ENCODE results near the gene BICD1. TPM values are rescaled to one million over a fixed set of nuclear protein-coding genes. Genes with fewer than 3 reads are reported as not detected.
A peak's percentile ranks its signal among the peaks of the same experiment; 100 is the strongest.

The BICD1 gene
- total and polyA plus RNA-seq, 2 of the 13 experiments (the other 11 are each of a cell fraction or from before 2014, with no cell fraction given) = 4.5 to 5.2 TPM

DNA sequence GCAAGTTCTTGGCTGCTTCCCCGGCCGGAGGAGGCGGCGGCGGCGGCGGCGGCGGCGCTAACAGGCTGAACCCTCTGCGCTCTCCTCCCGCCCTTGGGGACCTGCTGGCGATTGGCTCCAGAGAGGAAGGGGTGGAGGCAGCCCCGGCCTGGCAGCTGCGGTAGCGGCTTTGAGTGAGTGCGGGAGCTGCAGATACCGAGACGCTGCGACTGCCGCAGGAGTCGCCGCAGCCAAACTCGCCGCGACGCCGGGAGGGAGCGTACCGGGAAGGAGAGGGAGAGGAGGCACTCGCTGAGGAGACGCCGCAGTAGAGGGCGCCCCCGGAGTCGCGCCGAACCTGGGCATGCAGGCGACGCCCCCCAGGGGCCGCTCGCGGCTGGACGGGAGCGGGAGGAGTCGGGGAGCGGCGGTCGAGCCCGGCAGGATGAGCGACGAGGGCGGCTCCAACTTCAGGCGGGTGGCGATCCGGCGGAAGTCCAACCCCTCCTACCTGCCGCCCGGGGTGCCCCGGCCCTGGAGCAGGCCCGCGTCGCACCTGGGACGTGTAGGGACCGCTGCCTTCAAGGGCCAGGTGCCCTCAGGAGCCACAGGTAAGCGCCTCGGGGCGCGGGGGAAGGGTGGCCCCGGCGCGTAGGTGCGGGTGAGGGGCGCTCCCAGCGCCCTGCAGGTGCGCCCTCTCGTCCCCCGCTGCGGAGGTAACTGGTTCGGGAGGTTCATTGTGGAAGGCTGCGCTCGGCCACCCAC, 292.9 kb downstream of the BICD1 start, which contains the start of gene FGD4 (continued):
- TF ChIP-seq, protein P1, sequence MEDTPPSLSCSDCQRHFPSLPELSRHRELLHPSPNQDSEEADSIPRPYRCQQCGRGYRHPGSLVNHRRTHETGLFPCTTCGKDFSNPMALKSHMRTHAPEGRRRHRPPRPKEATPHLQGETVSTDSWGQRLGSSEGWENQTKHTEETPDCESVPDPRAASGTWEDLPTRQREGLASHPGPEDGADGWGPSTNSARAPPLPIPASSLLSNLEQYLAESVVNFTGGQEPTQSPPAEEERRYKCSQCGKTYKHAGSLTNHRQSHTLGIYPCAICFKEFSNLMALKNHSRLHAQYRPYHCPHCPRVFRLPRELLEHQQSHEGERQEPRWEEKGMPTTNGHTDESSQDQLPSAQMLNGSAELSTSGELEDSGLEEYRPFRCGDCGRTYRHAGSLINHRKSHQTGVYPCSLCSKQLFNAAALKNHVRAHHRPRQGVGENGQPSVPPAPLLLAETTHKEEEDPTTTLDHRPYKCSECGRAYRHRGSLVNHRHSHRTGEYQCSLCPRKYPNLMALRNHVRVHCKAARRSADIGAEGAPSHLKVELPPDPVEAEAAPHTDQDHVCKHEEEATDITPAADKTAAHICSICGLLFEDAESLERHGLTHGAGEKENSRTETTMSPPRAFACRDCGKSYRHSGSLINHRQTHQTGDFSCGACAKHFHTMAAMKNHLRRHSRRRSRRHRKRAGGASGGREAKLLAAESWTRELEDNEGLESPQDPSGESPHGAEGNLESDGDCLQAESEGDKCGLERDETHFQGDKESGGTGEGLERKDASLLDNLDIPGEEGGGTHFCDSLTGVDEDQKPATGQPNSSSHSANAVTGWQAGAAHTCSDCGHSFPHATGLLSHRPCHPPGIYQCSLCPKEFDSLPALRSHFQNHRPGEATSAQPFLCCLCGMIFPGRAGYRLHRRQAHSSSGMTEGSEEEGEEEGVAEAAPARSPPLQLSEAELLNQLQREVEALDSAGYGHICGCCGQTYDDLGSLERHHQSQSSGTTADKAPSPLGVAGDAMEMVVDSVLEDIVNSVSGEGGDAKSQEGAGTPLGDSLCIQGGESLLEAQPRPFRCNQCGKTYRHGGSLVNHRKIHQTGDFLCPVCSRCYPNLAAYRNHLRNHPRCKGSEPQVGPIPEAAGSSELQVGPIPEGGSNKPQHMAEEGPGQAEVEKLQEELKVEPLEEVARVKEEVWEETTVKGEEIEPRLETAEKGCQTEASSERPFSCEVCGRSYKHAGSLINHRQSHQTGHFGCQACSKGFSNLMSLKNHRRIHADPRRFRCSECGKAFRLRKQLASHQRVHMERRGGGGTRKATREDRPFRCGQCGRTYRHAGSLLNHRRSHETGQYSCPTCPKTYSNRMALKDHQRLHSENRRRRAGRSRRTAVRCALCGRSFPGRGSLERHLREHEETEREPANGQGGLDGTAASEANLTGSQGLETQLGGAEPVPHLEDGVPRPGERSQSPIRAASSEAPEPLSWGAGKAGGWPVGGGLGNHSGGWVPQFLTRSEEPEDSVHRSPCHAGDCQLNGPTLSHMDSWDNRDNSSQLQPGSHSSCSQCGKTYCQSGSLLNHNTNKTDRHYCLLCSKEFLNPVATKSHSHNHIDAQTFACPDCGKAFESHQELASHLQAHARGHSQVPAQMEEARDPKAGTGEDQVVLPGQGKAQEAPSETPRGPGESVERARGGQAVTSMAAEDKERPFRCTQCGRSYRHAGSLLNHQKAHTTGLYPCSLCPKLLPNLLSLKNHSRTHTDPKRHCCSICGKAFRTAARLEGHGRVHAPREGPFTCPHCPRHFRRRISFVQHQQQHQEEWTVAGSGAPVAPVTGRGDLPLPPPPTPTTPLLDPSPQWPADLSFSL (CRISPR knock-in tag; IDR thresholded peaks at IDR 0.05) = no peak
- TF ChIP-seq, protein P2, sequence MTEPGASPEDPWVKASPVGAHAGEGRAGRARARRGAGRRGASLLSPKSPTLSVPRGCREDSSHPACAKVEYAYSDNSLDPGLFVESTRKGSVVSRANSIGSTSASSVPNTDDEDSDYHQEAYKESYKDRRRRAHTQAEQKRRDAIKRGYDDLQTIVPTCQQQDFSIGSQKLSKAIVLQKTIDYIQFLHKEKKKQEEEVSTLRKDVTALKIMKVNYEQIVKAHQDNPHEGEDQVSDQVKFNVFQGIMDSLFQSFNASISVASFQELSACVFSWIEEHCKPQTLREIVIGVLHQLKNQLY (CRISPR knock-in tag; IDR thresholded peaks at IDR 0.05) = no peak
- TF ChIP-seq, protein P3, sequence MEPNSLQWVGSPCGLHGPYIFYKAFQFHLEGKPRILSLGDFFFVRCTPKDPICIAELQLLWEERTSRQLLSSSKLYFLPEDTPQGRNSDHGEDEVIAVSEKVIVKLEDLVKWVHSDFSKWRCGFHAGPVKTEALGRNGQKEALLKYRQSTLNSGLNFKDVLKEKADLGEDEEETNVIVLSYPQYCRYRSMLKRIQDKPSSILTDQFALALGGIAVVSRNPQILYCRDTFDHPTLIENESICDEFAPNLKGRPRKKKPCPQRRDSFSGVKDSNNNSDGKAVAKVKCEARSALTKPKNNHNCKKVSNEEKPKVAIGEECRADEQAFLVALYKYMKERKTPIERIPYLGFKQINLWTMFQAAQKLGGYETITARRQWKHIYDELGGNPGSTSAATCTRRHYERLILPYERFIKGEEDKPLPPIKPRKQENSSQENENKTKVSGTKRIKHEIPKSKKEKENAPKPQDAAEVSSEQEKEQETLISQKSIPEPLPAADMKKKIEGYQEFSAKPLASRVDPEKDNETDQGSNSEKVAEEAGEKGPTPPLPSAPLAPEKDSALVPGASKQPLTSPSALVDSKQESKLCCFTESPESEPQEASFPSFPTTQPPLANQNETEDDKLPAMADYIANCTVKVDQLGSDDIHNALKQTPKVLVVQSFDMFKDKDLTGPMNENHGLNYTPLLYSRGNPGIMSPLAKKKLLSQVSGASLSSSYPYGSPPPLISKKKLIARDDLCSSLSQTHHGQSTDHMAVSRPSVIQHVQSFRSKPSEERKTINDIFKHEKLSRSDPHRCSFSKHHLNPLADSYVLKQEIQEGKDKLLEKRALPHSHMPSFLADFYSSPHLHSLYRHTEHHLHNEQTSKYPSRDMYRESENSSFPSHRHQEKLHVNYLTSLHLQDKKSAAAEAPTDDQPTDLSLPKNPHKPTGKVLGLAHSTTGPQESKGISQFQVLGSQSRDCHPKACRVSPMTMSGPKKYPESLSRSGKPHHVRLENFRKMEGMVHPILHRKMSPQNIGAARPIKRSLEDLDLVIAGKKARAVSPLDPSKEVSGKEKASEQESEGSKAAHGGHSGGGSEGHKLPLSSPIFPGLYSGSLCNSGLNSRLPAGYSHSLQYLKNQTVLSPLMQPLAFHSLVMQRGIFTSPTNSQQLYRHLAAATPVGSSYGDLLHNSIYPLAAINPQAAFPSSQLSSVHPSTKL (CRISPR knock-in tag; IDR thresholded peaks at IDR 0.05) = peak; percentile 68
- no peak for TF ChIP-seq MEIS1 (CRISPR knock-in tag; IDR thresholded peaks at IDR 0.05; ENCODE audit: borderline replicate concordance)
- TF ChIP-seq, protein P4, sequence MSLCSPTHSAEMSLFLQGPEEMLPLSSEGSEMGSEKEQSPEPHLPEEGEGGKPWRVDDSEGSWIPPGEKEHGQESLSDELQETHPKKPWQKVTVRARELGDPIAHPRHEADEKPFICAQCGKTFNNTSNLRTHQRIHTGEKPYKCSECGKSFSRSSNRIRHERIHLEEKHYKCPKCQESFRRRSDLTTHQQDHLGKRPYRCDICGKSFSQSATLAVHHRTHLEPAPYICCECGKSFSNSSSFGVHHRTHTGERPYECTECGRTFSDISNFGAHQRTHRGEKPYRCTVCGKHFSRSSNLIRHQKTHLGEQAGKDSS (CRISPR knock-in tag; IDR thresholded peaks at IDR 0.05; ENCODE audit: borderline replicate concordance, low read depth) = no peak; the same call in 1 of the 2 replicates
- TF ChIP-seq ZNF34 (CRISPR knock-in tag; IDR thresholded peaks at IDR 0.05; ENCODE audit: borderline replicate concordance) = 0 out of 2 replicates have a peak, but pooled peaks have one; percentile 43
- TF ChIP-seq, protein P5, sequence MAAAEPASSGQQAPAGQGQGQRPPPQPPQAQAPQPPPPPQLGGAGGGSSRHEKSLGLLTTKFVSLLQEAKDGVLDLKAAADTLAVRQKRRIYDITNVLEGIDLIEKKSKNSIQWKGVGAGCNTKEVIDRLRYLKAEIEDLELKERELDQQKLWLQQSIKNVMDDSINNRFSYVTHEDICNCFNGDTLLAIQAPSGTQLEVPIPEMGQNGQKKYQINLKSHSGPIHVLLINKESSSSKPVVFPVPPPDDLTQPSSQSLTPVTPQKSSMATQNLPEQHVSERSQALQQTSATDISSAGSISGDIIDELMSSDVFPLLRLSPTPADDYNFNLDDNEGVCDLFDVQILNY (CRISPR knock-in tag; conservative IDR thresholded peaks at IDR 0.05) = no peak
- peak; percentile 96 for TF ChIP-seq ZEB1 (IDR thresholded peaks at IDR 0.05; ENCODE audit: insufficient replicate concordance, low read depth)
- TF ChIP-seq ZNF207 (IDR thresholded peaks at IDR 0.05; ENCODE audit: borderline replicate concordance) = no peak
- no peak for TF ChIP-seq ZNF556 (CRISPR knock-in tag; IDR thresholded peaks at IDR 0.05; ENCODE audit: borderline replicate concordance)
- no peak; the same call in 1 of the 2 replicates for TF ChIP-seq NR2C2 (CRISPR knock-in tag; IDR thresholded peaks at IDR 0.05; ENCODE audit: borderline replicate concordance)
- TF ChIP-seq ETV5 (CRISPR knock-in tag; IDR thresholded peaks at IDR 0.05; ENCODE audit: borderline replicate concordance) = no peak; the same call in 1 of the 2 replicates
- TF ChIP-seq ZNF607 (CRISPR knock-in tag; IDR thresholded peaks at IDR 0.05; ENCODE audit: borderline replicate concordance) = peak; percentile 49; the same call in 1 of the 2 replicates
- TF ChIP-seq ZNF501 (CRISPR knock-in tag; IDR thresholded peaks at IDR 0.05) = no peak

Data from HepG2 (cell line).